ENCODE data around the gene ATP11A.

ATP11A gene

DNA sequence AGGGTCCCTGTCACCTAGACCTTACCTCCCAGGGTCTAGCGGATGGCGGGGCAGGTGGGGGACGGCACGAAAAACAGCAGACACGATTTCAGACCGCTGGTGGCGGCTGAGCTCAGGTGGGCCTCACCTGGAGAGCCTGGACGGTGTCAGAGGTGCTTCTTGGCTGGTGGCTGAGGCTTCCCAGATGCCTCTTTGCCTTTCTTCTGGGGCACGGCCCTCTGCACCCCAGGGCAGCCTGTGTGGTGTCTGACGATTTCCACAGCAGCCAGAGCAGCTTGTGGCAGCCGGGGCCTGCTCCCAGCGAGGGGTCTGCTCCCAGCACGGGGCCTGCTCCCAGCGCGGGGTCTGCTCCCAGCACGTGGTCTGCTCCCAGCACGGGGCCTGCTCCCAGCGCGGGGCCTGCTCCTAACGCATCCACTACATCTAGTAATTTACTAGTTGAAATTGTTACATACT is 66.7 kb downstream of the ATP11A start:
- TF ChIP-seq, protein P1, sequence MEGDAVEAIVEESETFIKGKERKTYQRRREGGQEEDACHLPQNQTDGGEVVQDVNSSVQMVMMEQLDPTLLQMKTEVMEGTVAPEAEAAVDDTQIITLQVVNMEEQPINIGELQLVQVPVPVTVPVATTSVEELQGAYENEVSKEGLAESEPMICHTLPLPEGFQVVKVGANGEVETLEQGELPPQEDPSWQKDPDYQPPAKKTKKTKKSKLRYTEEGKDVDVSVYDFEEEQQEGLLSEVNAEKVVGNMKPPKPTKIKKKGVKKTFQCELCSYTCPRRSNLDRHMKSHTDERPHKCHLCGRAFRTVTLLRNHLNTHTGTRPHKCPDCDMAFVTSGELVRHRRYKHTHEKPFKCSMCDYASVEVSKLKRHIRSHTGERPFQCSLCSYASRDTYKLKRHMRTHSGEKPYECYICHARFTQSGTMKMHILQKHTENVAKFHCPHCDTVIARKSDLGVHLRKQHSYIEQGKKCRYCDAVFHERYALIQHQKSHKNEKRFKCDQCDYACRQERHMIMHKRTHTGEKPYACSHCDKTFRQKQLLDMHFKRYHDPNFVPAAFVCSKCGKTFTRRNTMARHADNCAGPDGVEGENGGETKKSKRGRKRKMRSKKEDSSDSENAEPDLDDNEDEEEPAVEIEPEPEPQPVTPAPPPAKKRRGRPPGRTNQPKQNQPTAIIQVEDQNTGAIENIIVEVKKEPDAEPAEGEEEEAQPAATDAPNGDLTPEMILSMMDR (IDR thresholded peaks at IDR 0.05; ENCODE audit: low read depth, low read length, missing control alignments): no peak
- in situ Hi-C loops (cut with HindIII; ENCODE audit: low pct_ligation_motif_present, low sequenced_read_pairs): no loop called here
- Histone ChIP-seq H3K36me3 (replicated peaks) (no peaks in the 10 kb centered on the region), H3K27ac (no peak overlapping the region), H3K4me3 (ENCODE audit: low read depth, low read length) (no peak overlapping the region), H3K27me3 (replicated peaks) (no peaks in the 10 kb centered on the region)
- DNase-seq: no peak

DNA sequence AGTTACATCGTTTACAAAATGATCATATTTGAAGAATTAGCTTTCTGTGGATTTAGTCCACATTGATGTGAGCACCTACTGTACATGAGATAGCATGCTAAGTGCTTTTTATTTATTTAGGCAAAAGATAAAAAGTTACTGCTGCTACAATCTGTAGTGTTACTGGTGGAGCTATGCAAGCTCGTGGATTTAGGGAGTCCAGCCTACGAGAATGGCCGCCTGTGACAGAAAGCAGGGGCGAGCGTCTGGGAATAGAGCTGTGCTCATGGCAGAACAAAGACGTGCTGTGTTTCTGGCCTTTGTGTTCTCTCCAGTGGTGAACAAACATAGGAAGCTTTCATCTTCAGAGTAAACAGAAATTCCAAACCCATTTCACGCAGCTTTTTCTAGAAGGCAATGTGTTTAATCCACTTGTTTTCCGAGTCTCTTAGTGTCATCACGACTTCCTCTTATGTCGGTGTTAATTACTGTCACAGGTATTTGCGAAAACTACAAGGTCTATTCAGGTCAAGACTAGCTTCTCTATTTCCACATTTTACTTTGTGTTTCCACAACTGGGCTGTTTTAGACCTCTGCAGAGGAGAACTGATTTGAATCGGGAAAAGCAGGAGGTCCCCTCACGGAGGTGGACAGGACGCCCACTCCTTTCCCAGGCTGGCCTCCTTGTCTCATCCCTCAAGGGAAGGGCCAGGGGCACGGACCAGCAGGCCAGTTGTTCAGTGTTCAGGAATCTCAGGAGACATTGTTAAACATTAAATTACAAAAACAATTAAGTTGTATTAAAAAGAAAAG is 67.3 kb downstream of the ATP11A start:
- no peak for DNase-seq
- no peaks in the 10 kb centered on the region for H3K27me3 ChIP-seq (replicated peaks)
- H3K27ac ChIP-seq: no peak overlapping the region
- no peak overlapping the region for H3K4me3 ChIP-seq (ENCODE audit: low read depth, low read length)
- in situ Hi-C loops (cut with HindIII; ENCODE audit: low pct_ligation_motif_present, low sequenced_read_pairs): no loop called here
- H3K36me3 ChIP-seq (replicated peaks): no peaks in the 10 kb centered on the region
- TF ChIP-seq, protein P1 (IDR thresholded peaks at IDR 0.05; ENCODE audit: low read depth, low read length, missing control alignments): no peak

DNA sequence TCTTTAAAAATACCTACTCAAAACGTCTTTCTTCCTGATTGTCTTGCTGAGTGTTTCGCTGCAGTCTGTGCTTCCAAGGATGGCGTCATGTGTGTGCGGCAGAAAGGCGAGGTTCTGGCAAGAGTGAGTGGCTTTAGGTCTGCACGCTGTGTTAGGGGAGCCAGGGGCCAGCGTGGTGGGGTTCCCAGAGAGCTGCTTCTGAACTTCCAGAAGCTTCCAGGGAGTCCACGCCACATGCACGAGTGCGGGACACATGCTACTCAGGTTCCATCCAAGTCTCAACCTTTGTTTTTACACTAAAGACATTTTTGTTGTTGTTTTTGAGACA is 67.9 kb downstream of the ATP11A start:
- TF ChIP-seq, protein P1 (IDR thresholded peaks at IDR 0.05; ENCODE audit: low read depth, low read length, missing control alignments): no peak
- no peak for DNase-seq
- in situ Hi-C loops (cut with HindIII; ENCODE audit: low pct_ligation_motif_present, low sequenced_read_pairs): no loop called here
- Histone ChIP-seq H3K36me3 (replicated peaks) (no peaks in the 10 kb centered on the region), H3K27ac (no peak overlapping the region), H3K27me3 (replicated peaks) (no peaks in the 10 kb centered on the region), H3K4me3 (ENCODE audit: low read depth, low read length) (no peak overlapping the region)

DNA sequence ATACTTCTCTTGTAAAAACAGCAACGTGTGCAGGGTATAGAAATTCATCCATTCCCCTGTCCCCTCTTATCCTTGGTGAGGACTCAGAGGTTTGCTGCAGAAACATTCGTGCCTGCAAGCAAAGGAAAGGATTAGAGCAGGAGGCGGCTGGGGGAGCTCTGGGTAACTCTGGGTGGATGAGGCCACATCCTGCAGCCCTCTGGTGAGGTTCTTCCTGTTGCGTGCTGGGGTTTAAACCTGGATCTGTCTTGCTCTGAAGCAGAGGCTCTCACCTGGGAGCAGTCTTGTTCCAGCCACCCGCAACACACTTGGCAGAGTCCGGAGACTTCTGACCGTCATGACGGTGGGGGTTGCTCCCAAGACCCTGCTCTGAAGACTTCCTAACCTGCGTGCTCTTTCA is 69.2 kb downstream of the ATP11A start:
- TF ChIP-seq, protein P1 (IDR thresholded peaks at IDR 0.05; ENCODE audit: low read depth, low read length, missing control alignments): no peak
- no peaks in the 10 kb centered on the region for H3K27me3 ChIP-seq (replicated peaks)

DNA sequence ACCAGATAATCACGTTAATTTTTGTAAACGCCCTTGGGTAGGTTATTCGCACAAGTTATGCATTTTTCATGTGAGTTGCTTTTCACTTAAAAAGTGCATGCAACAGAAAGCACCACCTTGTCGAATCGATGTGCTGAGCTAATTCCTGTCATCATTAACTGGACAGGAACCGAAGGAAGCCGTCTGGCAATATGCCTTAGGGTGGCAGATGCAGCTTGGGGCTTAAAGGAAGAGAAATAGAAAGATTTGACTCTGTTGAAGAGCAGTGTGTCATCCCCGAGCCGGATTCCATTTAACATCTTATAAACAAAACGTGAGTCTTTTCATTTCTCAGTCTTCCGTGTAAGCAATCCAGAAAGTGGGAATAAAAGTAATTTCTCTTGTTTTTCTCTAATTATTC is 70.0 kb downstream of the ATP11A start:
- in situ Hi-C loops (cut with HindIII; ENCODE audit: low pct_ligation_motif_present, low sequenced_read_pairs): no loop called here
- H3K36me3 ChIP-seq (replicated peaks): no peaks in the 10 kb centered on the region
- no peak overlapping the region for H3K27ac ChIP-seq
- H3K27me3 ChIP-seq (replicated peaks): no peaks in the 10 kb centered on the region
- TF ChIP-seq, protein P1 (IDR thresholded peaks at IDR 0.05; ENCODE audit: low read depth, low read length, missing control alignments): no peak
- no peak overlapping the region for H3K4me3 ChIP-seq (ENCODE audit: low read depth, low read length)
- DNase-seq: no peak

More for the DNA sequence above, 69.2 kb downstream of the ATP11A start:
- in situ Hi-C loops (cut with HindIII; ENCODE audit: low pct_ligation_motif_present, low sequenced_read_pairs): no loop called here
- no peaks in the 10 kb centered on the region for H3K36me3 ChIP-seq (replicated peaks)
- no peak for DNase-seq
- no peak overlapping the region for H3K4me3 ChIP-seq (ENCODE audit: low read depth, low read length)
- no peak overlapping the region for H3K27ac ChIP-seq

DNA sequence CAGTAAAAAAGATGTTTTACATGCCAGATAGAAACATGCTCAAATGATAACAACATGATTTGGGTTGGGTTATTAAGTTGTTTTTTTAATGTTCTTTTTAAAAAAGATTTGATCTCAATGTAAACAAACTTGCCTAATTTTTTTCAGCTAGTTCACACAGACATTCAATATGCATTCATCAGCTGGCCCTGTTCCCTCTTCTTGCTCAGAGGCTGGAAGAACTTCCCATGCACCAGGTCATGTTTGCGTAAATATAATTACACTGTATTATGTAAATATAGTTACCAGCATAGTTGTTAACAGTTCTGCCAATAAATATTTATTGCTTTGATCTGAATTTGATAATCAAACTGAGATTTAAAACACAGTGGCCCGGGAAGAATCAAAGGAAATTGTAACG is 70.6 kb downstream of the ATP11A start:
- Histone ChIP-seq H3K4me3 (ENCODE audit: low read depth, low read length) (no peak overlapping the region), H3K27ac (no peak overlapping the region), H3K36me3 (replicated peaks) (no peaks in the 10 kb centered on the region), H3K27me3 (replicated peaks) (no peaks in the 10 kb centered on the region)
- TF ChIP-seq, protein P1 (IDR thresholded peaks at IDR 0.05; ENCODE audit: low read depth, low read length, missing control alignments): no peak
- no peak for DNase-seq
- in situ Hi-C loops (cut with HindIII; ENCODE audit: low pct_ligation_motif_present, low sequenced_read_pairs): no loop called here

All from brain microvascular endothelial cell (primary cell).